ENCODE results near the gene TREH. TPM values are rescaled to one million over a fixed set of nuclear protein-coding genes. Genes with fewer than 3 reads are reported as not detected.

The TREH gene
- total and polyA plus RNA-seq, 2 experiments from 2014 or later, result 0.36 TPM; not detected in 1

GRCh38 chr11:118628861-118629549 is 50.4 kb downstream of the TREH start:
- TF ChIP-seq ETS1 (IDR thresholded peaks at IDR 0.05) (no peak), EZH2 (IDR thresholded peaks at IDR 0.05; ENCODE audit: low read depth, unreplicated experiment) (no peak), EZH2phosphoT487 (IDR thresholded peaks at IDR 0.05; ENCODE audit: unreplicated experiment) (no peak), POLR2AphosphoS5 (IDR thresholded peaks at IDR 0.05; ENCODE audit: low read depth) (no peak), CTCF (conservative IDR thresholded peaks at IDR 0.05; ENCODE audit: low read depth in 2 of 2) (no peak), ZNF462 (CRISPR knock-in tag; IDR thresholded peaks at IDR 0.05) (no peak), CREB1 (CRISPR knock-in tag; IDR thresholded peaks at IDR 0.05; ENCODE audit: low read depth) (no peak), ZNF114 (CRISPR knock-in tag; IDR thresholded peaks at IDR 0.05) (no peak), NANOG (IDR thresholded peaks at IDR 0.05; ENCODE audit: borderline replicate concordance) (no peak), ZNF331 (CRISPR knock-in tag; IDR thresholded peaks at IDR 0.05; ENCODE audit: low read depth) (no peak)
- Histone ChIP-seq H4K20me1 (replicated peaks; ENCODE audit: insufficient read depth) (peaks cover 3% of the 10 kb centered on the region), H3F3A (replicated peaks; ENCODE audit: low read depth) (peaks cover 2% of the 10 kb centered on the region; the same call in 1 of the 2 replicates), H3K4me2 (no peak overlapping the region), H3K27ac (ENCODE audit: low read depth) (no peak overlapping the region), H2AFZ (no peak overlapping the region), H3K27me3 (ENCODE audit: insufficient read depth) (no peaks in the 10 kb centered on the region), H3K79me2 (replicated peaks; ENCODE audit: insufficient read depth) (peaks cover 4% of the 10 kb centered on the region; the same call in 1 of the 2 replicates), H3K4me1 (ENCODE audit: insufficient read depth) (peaks cover 4% of the 10 kb centered on the region), H3K9me2 (ENCODE audit: insufficient read depth) (no peaks in the 10 kb centered on the region), H3K36me3 (ENCODE audit: insufficient read depth) (peaks cover 10% of the 10 kb centered on the region; the same call in 1 of the 2 replicates), H3K4me3 (no peak overlapping the region)
- H3K4me1 Mint-ChIP-seq, result peaks cover 13% of the 10 kb centered on the region
- no peak overlapping the region for H3K27ac Mint-ChIP-seq
- peaks cover 43% of the 10 kb centered on the region for H3K36me3 Mint-ChIP-seq (ENCODE audit: low read depth)
- no peak for ATAC-seq
- H3K9me3 Mint-ChIP-seq, result no peaks in the 10 kb centered on the region
- no peak for DNase-seq (ENCODE audit: low spot score)
- H3K27me3 Mint-ChIP-seq (ENCODE audit: insufficient read depth, low read depth, poor library complexity), result peaks cover 10% of the 10 kb centered on the region
- no peak overlapping the region for H3K4me3 Mint-ChIP-seq
